Upper lobe of right lung (tissue), 1 donor: ENCODE measurements around the gene TXNL4A. TPM values are rescaled to one million over a fixed set of nuclear protein-coding genes. Genes with fewer than 3 reads are reported as not detected.

Experiments used
- ATAC-seq: fragments of 200-7000 bp; cut with Tn5 transposase; one replicate; pipeline ENCODE4 v1.9.1; 2020; ENCODE audit warnings: mild to moderate bottlenecking, moderate library complexity
- DNase-seq: peaks from one replicate; pipeline ENCODE4 v3.0.0-alpha.2; 2020
- H3K27ac ChIP-seq: fragments of 200-600 bp; one replicate; pipeline ENCODE4 v1.8.0; 2022
- H3K27me3 ChIP-seq: fragments of 200-600 bp; one replicate; pipeline ENCODE4 v1.8.0; 2022; ENCODE audit warnings: mild to moderate bottlenecking
- H3K36me3 ChIP-seq: fragments of 200-600 bp; one replicate; pipeline ENCODE4 v1.8.0; 2022
- H3K4me1 ChIP-seq: fragments of 200-600 bp; one replicate; pipeline ENCODE4 v1.8.0; 2022
- H3K4me3 ChIP-seq: fragments of 200-600 bp; one replicate; pipeline ENCODE4 v1.8.0; 2022; ENCODE audit warnings: mild to moderate bottlenecking
- H3K9me3 ChIP-seq: fragments of 200-600 bp; one replicate; pipeline ENCODE4 v1.8.0; 2022
- intact Hi-C: fragments of 100-400 bp; cut with DNase I; formaldehyde crosslinking; loops from one replicate; pipeline ENCODE4 v1.11.0; 2022
- total RNA-seq: library from RNA; stranded (reverse); fragmentation: NEBNext Ultra II Directional; extraction: Animal tissue kit (Norgen Biotek cat#: 25700); gene quantifications from one replicate; pipeline ENCODE4 v1.2.1, GENCODE V29; 2021
- TF ChIP-seq, protein P1 (sequence below): fragments of 200-600 bp; IDR thresholded peaks from one replicate; pipeline ENCODE4 v1.8.0; 2022; ENCODE audit warnings: antibody characterized with exemption
- donor health status: DM: no; HTN: yes; CAD: no; lungs with severe emphysema.

The TXNL4A gene
- total RNA-seq, 1 donor from 2014 or later = 80.7 TPM

GRCh38 chr18:79932907-79933306 lies 55.5 kb downstream of the TXNL4A start:
- H3K27me3 ChIP-seq = no peaks in the 10 kb centered on the region
- TF ChIP-seq, protein P1, sequence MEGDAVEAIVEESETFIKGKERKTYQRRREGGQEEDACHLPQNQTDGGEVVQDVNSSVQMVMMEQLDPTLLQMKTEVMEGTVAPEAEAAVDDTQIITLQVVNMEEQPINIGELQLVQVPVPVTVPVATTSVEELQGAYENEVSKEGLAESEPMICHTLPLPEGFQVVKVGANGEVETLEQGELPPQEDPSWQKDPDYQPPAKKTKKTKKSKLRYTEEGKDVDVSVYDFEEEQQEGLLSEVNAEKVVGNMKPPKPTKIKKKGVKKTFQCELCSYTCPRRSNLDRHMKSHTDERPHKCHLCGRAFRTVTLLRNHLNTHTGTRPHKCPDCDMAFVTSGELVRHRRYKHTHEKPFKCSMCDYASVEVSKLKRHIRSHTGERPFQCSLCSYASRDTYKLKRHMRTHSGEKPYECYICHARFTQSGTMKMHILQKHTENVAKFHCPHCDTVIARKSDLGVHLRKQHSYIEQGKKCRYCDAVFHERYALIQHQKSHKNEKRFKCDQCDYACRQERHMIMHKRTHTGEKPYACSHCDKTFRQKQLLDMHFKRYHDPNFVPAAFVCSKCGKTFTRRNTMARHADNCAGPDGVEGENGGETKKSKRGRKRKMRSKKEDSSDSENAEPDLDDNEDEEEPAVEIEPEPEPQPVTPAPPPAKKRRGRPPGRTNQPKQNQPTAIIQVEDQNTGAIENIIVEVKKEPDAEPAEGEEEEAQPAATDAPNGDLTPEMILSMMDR = no peak
- peaks cover 12% of the 10 kb centered on the region for H3K4me1 ChIP-seq
- H3K36me3 ChIP-seq = peaks cover 11% of the 10 kb centered on the region
- intact Hi-C loops = no loop called here
- DNase-seq (no peak), ATAC-seq (no peak)
- H3K9me3 ChIP-seq = peaks cover 30% of the 10 kb centered on the region
- no peak overlapping the region for H3K4me3 ChIP-seq
- H3K27ac ChIP-seq = no peak overlapping the region

- TF ChIP-seq, protein P1 = no peak
- DNase-seq (no peak), ATAC-seq (no peak)
- Histone ChIP-seq H3K27ac (no peak overlapping the region), H3K4me1 (peaks cover 12% of the 10 kb centered on the region), H3K4me3 (no peak overlapping the region), H3K27me3 (no peaks in the 10 kb centered on the region), H3K9me3 (peaks cover 30% of the 10 kb centered on the region), H3K36me3 (peaks cover 11% of the 10 kb centered on the region)
- intact Hi-C loops = no loop called here
These were observed 56.9 kb downstream of the TXNL4A start for GRCh38 chr18:79931475-79931874.

DNA sequence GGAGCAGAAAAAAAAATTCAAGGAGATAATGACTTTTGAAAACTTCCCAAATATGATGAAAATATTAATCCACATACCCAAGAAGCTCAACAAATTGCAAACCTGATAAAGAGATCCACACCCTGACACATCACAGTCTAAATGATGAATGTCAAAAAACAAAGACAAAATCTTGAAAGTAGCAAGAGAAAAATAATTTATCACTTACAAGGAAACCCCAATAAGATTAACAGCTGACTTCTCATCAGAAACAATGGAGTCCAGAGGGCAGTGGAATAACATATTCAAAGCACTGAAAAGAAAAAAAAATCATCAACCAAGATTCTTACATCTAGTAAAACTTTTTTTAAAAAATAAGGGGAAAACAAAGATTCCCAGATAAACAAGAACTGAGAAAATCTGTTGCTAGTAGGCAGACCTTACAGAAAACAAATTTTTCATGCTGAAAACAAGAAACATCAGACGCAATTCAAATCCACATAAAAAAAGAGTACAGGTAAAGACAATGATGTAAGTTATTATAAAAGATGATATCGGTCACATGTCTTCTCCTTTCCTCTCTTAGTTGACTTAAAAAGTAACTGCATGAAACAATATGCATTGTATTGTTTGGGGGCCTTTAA lies 58.2 kb downstream of the TXNL4A start:
- peaks cover 8% of the 10 kb centered on the region for H3K4me1 ChIP-seq
- no peak overlapping the region for H3K27ac ChIP-seq
- peaks cover 30% of the 10 kb centered on the region for H3K9me3 ChIP-seq
- no peaks in the 10 kb centered on the region for H3K27me3 ChIP-seq
- no peak overlapping the region for H3K4me3 ChIP-seq
- no peak for ATAC-seq
- intact Hi-C loops = no loop called here
- TF ChIP-seq, protein P1 = no peak
- H3K36me3 ChIP-seq = peaks cover 11% of the 10 kb centered on the region
- no peak for DNase-seq

- ATAC-seq (no peak), DNase-seq (peak; percentile 37)
- H3K36me3 ChIP-seq = peaks cover 19% of the 10 kb centered on the region
- peaks cover 30% of the 10 kb centered on the region for H3K9me3 ChIP-seq
- no peaks in the 10 kb centered on the region for H3K4me1 ChIP-seq
- no peak overlapping the region for H3K4me3 ChIP-seq
- H3K27ac ChIP-seq = no peak overlapping the region
- intact Hi-C loops = no loop called here
- no peaks in the 10 kb centered on the region for H3K27me3 ChIP-seq
- TF ChIP-seq, protein P1 = no peak
These were observed 59.8 kb downstream of the TXNL4A start for GRCh38 chr18:79928563-79928960.

DNA sequence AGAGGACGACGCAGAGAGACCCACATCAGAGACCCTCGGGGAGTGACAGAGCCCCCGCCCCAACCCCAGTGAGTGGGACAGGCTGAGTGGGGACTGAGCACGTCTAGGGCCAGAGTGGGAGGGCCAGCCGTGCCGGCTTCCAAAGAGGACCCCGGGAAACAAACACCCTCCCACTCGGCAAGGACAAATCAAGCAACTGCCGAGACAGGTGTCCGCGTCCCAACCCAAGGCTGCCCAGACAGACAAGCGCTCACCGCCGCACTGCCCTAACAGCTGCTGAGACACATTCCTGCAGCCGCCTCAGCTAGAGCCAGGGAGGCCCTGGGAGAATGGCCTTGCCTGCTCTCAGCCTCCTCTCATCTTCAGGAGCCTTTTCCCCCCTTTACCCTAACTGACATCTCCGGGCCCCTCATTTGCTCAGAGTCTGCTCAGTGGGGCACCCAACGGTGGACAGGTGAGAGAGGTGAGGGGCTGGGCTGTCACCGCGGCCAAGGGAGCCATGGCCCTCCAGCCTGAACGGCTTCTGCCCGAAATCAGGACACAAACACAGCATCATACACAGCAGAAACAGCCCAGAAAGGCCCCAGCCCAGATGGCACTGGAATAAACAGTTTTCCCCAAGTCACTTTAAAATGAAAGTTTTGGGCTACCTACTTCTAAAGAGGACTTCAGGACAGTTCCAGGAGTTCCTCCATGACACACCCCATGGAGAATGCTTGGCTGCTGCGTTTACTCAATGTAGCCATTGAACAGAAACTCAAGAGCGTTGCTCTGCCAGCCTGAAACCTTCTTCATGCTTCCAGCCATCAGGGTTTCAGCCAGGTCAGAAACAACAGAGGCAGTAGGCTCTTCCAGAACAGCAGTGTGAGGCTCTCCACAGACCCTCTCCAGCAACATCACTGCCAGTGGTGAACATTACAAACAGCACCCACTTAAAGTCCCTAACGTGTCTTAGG lies 60.5 kb downstream of the TXNL4A start:
- Histone ChIP-seq H3K27ac (no peak overlapping the region), H3K4me3 (no peak overlapping the region), H3K36me3 (peaks cover 20% of the 10 kb centered on the region), H3K27me3 (no peaks in the 10 kb centered on the region), H3K4me1 (no peaks in the 10 kb centered on the region), H3K9me3 (peaks cover 24% of the 10 kb centered on the region)
- TF ChIP-seq, protein P1 = no peak
- no peak for ATAC-seq
- DNase-seq = peak; percentile 54
- intact Hi-C loops = no loop called here
